Endodermal cell (in vitro differentiated cells): ENCODE data around the gene SCYGR8. TPM values are rescaled to one million over a fixed set of nuclear protein-coding genes. Genes with fewer than 3 reads are reported as not detected.

Source experiments
- DNase-seq: peaks from one replicate; pipeline ENCODE4 v3.0.0-alpha.2; 2017
- H3K27ac ChIP-seq: 2 replicates; pipeline ENCODE4 v1.5.1; 2013; ENCODE audit warnings: mild to moderate bottlenecking, low read depth, low read length, moderate library complexity
- H3K27me3 ChIP-seq: 2 replicates; pipeline ENCODE4 v1.6.1; 2013; ENCODE audit warnings: mild to moderate bottlenecking, low read length, moderate library complexity; ENCODE audit not compliant: insufficient read depth, control insufficient read depth, poor library complexity, severe bottlenecking
- H3K36me3 ChIP-seq: 2 replicates; pipeline ENCODE4 v1.7.0; 2013; ENCODE audit warnings: mild to moderate bottlenecking, low read length, moderate library complexity; ENCODE audit not compliant: control insufficient read depth, insufficient read depth
- H3K4me1 ChIP-seq: one replicate; pipeline ENCODE4 v1.7.0; 2013; ENCODE audit warnings: low read length; ENCODE audit not compliant: control insufficient read depth, insufficient read depth
- H3K4me3 ChIP-seq: 2 replicates; pipeline ENCODE4 v1.5.1; 2013; ENCODE audit warnings: mild to moderate bottlenecking, low read length, moderate library complexity
- H3K9ac ChIP-seq: 2 replicates; pipeline ENCODE4 v1.6.1; 2013; ENCODE audit warnings: mild to moderate bottlenecking, low read length, moderate library complexity; ENCODE audit not compliant: poor library complexity, severe bottlenecking; ENCODE audit errors: extremely low read depth
- H3K9me3 ChIP-seq: 2 replicates; pipeline ENCODE4 v1.6.1; 2013; ENCODE audit warnings: mild to moderate bottlenecking, low read length, moderate library complexity; ENCODE audit not compliant: control insufficient read depth
- H3K27ac Mint-ChIP-seq: 2 replicates; pipeline ENCODE4 v1.8.0; 2020; ENCODE audit warnings: mixed read lengths
- H3K27me3 Mint-ChIP-seq: 2 replicates; pipeline ENCODE4 v1.8.0; 2021; ENCODE audit warnings: mild to moderate bottlenecking, mixed read lengths; ENCODE audit not compliant: insufficient read depth
- H3K36me3 Mint-ChIP-seq: 2 replicates; pipeline ENCODE4 v1.8.0; 2020; ENCODE audit warnings: low read depth, mixed read lengths
- H3K4me1 Mint-ChIP-seq: 2 replicates; pipeline ENCODE4 v1.8.0; 2020; ENCODE audit warnings: mixed read lengths
- H3K4me3 Mint-ChIP-seq: 2 replicates; pipeline ENCODE4 v1.8.0; 2020; ENCODE audit warnings: mild to moderate bottlenecking, moderate library complexity, mixed read lengths
- H3K9me3 Mint-ChIP-seq: 2 replicates; pipeline ENCODE4 v1.8.0; 2020; ENCODE audit warnings: mild to moderate bottlenecking, mixed read lengths
- CTCF ChIP-seq: fragments of 200-600 bp; sonication (generic); conservative IDR thresholded peaks from 2 replicates; pipeline ENCODE4 v1.5.0; 2021; ENCODE audit warnings: antibody characterized with exemption, mild to moderate bottlenecking
- WGBS, 2 experiments: methylation state at CpG; one replicate each; pipeline versions ENCODE4 v1.1.5 to v1.1.7; 2013; ENCODE audit warnings: missing lambda C conversion rate in 2 of 2, mixed read lengths in 1 of 2; ENCODE audit not compliant: insufficient coverage in 1 of 2, insufficient read length in 1 of 2; 5-methylcytosine and 5-hydroxymethylcytosine counted together
- total RNA-seq, 2 donors: library from RNA; stranded (reverse); fragmentation: NEBNext Ultra II Directional in 1 of 2; extraction: Animal tissue kit (Norgen Biotek cat#: 25700) in 1 of 2; gene quantifications; 2 replicates in 1 of 2; 3 replicates in 1 of 2; pipeline ENCODE4 v1.2.1, GENCODE V29; 2021

The SCYGR8 gene
- total RNA-seq, 2 donors from 2014 or later: not detected

GRCh38 chr2:227703280-227703732 is 42.4 kb upstream of the SCYGR8 start:
- no peak for DNase-seq
- no peaks in the 10 kb centered on the region for H3K4me1 ChIP-seq
- H3K9ac ChIP-seq: no peak overlapping the region
- Mint-ChIP-seq H3K9me3 (peaks cover 3% of the 10 kb centered on the region), H3K4me1 (peaks cover 2% of the 10 kb centered on the region), H3K4me3 (no peak overlapping the region), H3K27me3 (no peaks in the 10 kb centered on the region), H3K27ac (no peak overlapping the region), H3K36me3 (no peaks in the 10 kb centered on the region)
- no peaks in the 10 kb centered on the region for H3K36me3 ChIP-seq
- no peak for TF ChIP-seq CTCF
- H3K9me3 ChIP-seq: no peaks in the 10 kb centered on the region
- no peak overlapping the region for H3K4me3 ChIP-seq
- no peaks in the 10 kb centered on the region for H3K27me3 ChIP-seq
- 84 to 85% methylated on average over 2 to 4 of the region's 4 CpGs for WGBS, 2 experiments
- no peak overlapping the region for H3K27ac ChIP-seq

- no peak overlapping the region for H3K27ac Mint-ChIP-seq
- H3K9me3 ChIP-seq: no peaks in the 10 kb centered on the region
- H3K9me3 Mint-ChIP-seq: peaks cover 3% of the 10 kb centered on the region
- DNase-seq: no peak
- H3K27me3 Mint-ChIP-seq: no peaks in the 10 kb centered on the region
- 89 to 95% methylated on average over 2 to 3 of the region's 3 CpGs for WGBS, 2 experiments
- H3K9ac ChIP-seq: no peak overlapping the region
- no peak for TF ChIP-seq CTCF
- no peaks in the 10 kb centered on the region for H3K27me3 ChIP-seq
- no peak overlapping the region for H3K4me3 ChIP-seq
- peaks cover 2% of the 10 kb centered on the region for H3K4me1 Mint-ChIP-seq
- no peaks in the 10 kb centered on the region for H3K4me1 ChIP-seq
- H3K27ac ChIP-seq: no peak overlapping the region
- no peaks in the 10 kb centered on the region for H3K36me3 Mint-ChIP-seq
- H3K4me3 Mint-ChIP-seq: no peak overlapping the region
- H3K36me3 ChIP-seq: no peaks in the 10 kb centered on the region
These were observed 41.7 kb upstream of the SCYGR8 start for GRCh38 chr2:227703961-227704360.

GRCh38 chr2:227706859-227707258 is 38.8 kb upstream of the SCYGR8 start:
- H3K36me3 ChIP-seq: no peaks in the 10 kb centered on the region
- Mint-ChIP-seq H3K27ac (peak overlapping the region; percentile 20), H3K27me3 (no peaks in the 10 kb centered on the region), H3K4me1 (peaks cover 2% of the 10 kb centered on the region), H3K4me3 (no peak overlapping the region), H3K36me3 (no peaks in the 10 kb centered on the region), H3K9me3 (peaks cover 9% of the 10 kb centered on the region)
- no peaks in the 10 kb centered on the region for H3K27me3 ChIP-seq
- H3K9ac ChIP-seq: no peak overlapping the region
- no peaks in the 10 kb centered on the region for H3K4me1 ChIP-seq
- H3K4me3 ChIP-seq: no peak overlapping the region
- TF ChIP-seq CTCF: no peak
- H3K9me3 ChIP-seq: no peaks in the 10 kb centered on the region
- no peak overlapping the region for H3K27ac ChIP-seq
- 93 to 97% methylated on average over 2 to 4 of the region's 4 CpGs for WGBS, 2 experiments
- DNase-seq: no peak
